Measurements from ENCODE around the gene CFAP54.

DNA sequence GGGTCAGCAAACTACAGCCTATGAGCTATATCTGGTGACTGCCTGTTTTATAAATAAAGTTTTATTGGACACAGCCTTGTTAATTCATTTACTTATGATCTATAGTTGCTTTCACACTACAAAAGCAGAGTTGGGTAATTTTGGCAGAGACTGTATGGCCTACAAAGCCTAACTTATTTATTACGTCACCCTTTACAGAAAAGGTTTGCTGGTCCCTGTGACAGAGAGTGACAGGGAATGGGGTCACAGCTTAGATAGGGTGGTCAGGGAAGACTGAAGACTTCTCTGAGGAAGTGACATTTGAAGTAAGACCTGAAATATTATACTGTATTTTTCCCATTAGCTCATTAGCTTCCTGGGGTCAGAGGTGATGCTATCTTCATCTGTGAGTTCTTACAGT is 342.0 kb downstream of the CFAP54 start:
- no peak for TF ChIP-seq EZH2 (IDR thresholded peaks at IDR 0.05; ENCODE audit: borderline replicate concordance, low read length)
- TF ChIP-seq, protein P1, sequence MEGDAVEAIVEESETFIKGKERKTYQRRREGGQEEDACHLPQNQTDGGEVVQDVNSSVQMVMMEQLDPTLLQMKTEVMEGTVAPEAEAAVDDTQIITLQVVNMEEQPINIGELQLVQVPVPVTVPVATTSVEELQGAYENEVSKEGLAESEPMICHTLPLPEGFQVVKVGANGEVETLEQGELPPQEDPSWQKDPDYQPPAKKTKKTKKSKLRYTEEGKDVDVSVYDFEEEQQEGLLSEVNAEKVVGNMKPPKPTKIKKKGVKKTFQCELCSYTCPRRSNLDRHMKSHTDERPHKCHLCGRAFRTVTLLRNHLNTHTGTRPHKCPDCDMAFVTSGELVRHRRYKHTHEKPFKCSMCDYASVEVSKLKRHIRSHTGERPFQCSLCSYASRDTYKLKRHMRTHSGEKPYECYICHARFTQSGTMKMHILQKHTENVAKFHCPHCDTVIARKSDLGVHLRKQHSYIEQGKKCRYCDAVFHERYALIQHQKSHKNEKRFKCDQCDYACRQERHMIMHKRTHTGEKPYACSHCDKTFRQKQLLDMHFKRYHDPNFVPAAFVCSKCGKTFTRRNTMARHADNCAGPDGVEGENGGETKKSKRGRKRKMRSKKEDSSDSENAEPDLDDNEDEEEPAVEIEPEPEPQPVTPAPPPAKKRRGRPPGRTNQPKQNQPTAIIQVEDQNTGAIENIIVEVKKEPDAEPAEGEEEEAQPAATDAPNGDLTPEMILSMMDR (conservative IDR thresholded peaks at IDR 0.05 in 1 of 2, IDR thresholded peaks at IDR 0.05 in 1 of 2; ENCODE audit: extremely low read depth in 1 of 2, insufficient read depth in 1 of 2, low read depth in 1 of 2, low read length in 2 of 2): no peak

Data from mammary epithelial cell (primary cell).